NCI-H226 (cell line): ENCODE data around the gene PUM1.
"Not testable (repeated sequence)": the region's sequence is repeated elsewhere in the genome, so short reads cannot be mapped to it uniquely, and the experiment has no call there.

Experiments used
- DNase-seq: peaks from one replicate; pipeline ENCODE4 v3.0.0-alpha.2; 2015

PUM1 gene

DNA sequence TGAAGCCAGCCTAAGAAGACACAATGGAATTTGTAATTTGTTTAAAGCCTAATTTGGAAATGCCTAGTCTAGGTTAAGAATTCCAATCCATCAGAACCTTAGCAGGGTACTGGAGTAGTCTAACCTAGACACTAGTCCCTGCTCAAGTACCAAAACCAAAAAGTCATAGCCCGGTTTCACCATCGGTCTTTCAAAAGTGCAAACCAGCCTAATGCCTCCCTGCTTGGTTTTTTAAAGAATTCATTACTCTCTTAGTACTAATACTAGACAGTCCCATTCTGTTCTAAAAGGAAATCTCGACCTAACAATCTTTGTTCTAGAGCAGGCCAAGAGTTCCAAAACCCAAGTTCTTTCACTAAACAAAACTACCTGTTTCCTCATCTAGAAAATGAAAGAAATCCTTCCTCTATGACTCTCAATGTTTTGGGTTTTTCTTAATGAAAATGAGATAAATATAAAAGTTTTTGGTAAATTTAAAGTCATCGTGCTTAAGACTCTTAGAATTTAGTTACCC is 2.6 kb downstream of the PUM1 start:
- DNase-seq = no peak

DNA sequence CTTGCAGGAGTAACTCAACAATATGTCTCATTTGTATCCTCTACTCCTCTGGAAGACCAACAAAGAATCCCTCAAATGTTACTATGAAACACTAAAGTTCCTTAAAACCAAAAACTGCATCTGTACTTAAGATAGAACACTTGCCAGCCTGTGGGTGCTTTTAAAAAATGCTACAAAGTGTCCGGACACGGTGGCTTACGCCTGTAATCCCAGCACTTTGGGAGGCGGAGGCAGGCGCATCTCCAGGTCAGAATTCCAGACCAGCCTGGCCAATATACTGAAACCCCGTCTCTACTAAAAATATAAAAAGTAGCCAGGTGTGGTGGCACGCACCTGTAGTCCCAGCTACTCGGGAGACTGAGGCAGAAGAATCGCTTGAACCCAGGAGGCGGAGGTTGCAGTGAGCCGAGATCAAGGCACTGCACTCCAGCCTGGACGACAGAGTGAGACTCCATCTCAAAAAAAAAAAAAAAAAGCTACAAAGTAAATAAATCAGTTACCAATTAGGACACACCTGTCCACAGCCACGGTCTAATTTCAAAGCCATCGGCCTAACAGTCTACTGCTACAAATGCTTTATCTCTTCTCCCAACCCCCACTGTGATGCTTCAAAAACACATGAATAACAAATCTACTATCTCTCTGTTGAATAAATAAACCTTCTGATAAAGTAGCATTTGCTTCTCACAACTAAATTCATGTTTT is 3.2 kb downstream of the PUM1 start:
- DNase-seq = not testable (repeated sequence)

DNA sequence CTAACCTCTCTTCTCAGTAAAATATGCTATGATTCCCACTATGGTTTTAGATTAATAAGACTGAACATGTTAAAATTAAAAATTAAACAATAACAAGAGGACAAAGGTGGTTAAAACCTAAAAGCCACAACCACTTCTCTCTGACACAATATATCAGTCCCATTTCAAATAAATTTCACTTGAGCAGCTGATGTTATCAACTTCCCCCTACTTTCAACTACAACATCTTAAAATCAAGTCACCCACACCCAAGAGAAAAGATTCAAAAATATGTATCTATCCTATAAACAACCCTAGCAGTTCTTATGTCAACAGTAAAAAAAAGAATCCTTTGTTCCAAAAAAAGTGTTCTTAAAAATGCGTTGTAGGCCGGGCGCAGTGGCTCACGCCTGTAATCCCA is 7.5 kb downstream of the PUM1 start:
- no peak for DNase-seq

DNA sequence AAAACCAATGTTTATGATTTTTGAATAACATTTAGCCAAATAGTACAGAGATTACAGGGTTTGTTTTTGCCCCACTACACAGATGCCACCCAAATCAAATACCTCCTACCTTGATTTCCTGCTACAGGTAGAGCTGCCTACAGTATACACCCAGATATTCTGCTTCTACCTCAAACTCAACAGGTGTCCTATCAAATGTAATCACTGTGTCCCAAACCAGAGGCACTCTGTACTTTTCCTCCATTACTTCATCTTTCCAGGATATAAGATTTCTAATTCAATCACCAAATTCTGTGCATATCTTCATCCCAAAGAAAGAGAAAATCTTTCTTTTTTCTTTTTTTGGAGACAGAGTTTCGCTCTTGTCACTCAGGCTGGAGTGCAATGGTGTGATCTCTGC is 9.6 kb downstream of the PUM1 start:
- DNase-seq = no peak

DNA sequence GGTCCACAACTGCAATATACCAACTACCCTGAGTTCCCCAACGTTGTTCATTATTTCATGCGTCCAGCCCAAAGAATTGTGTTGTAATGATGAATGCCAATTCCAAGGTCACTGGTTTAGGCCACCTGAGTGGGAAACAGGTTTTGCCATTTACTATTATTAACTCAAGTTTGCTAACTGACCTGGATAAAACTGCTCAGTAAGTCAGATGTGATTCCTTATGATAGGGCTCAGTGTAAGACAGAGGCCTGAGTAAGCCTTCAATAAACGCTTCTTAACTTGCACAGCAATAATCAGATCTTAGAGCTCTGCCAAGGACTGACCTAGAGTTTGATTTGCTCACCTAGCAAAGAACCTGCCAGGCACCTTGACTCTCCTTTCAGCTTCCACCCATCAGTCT is 10.0 kb downstream of the PUM1 start:
- DNase-seq = no peak

DNA sequence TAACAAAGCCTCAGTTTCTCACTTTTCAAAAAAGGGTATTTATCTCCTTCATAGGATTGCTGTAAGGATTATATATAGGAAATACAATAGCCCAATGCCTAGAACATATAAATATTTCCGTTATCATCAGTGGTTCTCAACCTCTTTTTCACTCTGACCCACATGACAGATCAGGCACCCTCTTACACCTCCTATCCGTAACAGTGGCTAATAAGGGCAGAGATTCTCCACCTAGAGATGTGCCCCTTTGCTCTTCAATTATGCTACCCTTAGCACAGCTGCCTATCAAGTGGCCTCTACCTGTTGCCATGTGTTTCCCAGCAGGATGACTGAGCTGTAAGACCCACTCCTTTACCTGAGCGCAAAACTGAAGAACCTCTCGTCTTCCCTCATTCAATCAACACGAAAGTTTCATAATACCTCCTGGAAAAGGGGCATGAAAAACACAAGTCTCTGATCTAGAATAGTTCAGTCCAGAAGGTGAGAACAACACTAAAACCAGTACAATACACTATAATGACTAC is 10.5 kb downstream of the PUM1 start:
- no peak for DNase-seq

DNA sequence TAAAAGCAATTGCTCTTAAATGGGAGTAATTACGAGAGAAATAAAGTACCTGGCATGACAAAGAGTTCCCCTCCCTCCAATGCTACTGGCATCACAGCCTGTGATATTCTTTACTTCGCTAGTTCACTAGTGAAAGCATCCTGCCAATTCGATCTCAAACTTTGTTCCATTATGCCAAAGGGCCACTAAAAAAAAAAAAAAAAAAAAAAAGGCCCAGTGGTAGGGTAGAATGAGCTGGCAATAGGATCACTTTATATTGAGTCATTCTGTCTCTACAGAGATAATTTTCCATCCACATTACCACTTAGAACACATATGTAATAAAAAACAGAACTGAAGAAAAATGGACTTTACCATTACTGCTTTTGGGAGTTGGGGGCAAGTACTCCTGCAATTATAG is 11.2 kb downstream of the PUM1 start:
- peak; percentile 5 for DNase-seq

DNA sequence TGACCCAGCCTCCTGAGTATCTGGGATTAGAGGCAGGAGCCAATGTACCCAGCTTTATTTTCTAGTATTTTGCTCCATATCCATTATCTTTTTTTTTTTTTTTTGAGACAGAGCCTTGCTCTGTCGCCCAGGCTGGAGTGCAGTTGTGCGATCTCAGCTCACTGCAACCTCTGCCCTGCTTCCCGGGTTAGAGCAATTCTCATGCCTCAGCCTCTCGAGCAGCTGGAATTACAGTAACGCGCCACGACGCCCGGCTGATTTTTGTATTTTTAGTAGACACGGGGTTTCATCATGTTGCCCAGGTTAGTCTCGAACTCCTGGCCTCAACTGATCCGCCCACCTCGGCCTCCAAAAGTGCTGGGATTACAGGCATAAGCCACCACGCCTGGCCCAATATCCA is 12.9 kb downstream of the PUM1 start:
- not testable (repeated sequence) for DNase-seq

DNA sequence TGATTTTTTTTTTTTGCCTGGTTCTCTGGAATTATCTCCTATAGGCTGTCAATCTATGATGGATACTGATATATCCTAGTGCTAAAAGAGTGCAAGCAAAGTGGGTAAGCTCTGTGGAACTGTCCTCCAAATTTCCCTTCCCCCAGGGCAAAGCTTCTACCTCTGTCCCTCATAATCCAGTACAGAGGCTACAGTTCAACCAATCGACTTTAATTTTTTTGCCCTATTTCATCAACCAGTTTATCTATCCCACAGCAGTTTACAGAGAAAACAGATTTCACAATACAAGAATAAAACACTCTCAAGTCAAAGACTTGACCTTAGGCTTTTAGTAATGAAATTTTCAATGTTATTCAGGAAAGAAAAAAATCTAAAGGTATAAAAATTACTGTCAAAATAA is 13.9 kb downstream of the PUM1 start:
- DNase-seq = no peak

DNA sequence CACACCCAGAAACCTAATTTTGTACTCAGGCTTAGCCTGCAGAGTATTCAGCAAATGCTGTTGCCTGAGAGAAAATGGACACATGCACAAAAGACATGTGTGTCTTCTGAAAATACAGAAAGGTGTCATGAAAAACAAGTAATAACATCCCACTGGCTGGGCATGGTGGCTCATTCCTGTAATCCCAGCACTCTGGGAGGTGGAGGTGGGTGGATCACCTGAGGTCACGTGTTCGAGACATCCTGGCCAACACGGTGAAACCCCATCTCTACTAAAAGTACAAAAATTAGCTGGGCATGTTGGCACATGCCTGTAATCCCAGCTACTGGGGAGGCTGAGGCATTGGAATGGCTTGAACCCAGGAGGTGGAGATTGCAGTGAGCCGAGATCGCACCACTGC is 18.0 kb downstream of the PUM1 start:
- DNase-seq = not testable (repeated sequence)

DNA sequence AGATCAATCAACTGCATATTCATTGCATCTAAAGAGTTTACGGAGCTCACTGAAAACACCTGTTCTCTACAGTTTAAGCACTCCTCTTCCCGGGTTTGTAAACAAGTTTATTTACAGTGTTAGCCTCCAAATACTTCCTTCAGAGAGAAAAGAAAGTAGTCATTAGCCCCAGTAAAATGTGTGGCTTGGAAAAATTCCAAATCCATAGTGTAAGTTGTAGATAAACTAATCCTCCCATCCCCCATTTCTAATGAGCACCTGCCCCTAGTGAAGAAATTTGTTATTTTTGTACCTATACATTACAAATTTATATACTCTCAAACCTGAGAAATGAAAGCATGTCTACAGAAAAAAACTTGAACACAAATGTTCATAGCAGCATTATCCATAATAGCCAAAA is 21.9 kb downstream of the PUM1 start:
- no peak for DNase-seq

DNA sequence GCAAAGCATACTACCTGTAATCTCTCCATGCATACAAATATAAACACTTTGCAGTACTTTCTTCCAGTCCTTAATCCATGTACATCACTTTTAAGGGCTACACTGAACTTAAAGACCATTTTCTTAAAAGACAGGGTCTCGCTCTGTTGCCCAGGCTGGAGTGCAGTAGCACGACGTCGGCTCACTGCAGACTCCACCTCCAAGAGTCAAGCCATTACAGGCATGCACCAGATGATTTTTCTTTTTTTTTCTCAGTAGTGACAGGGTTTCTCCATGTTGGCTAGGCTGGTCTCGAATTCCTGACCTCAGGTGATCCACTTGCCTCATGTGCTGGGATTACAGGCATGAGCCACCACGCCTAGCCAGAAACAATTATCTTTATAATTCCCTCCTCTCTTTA is 22.9 kb downstream of the PUM1 start:
- DNase-seq = no peak

DNA sequence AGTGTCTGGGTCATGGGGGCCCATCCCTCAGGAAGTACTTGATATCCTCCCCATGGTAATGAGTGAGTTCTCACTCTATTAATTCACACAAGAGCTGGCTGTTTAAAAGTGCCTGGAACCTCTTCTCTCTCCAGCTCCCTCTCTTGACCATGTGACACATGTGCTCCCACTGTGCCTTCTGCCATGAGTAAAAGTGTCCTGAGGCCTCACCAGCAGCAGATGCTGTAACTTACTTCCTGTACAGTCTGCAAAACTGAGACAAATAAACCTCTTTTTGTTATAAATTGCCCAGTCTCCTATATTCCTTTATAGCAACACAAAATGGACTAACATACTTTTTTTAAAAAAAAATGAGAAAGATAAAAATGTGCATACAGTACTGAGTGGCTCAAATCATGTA is 24.0 kb downstream of the PUM1 start:
- no peak for DNase-seq

DNA sequence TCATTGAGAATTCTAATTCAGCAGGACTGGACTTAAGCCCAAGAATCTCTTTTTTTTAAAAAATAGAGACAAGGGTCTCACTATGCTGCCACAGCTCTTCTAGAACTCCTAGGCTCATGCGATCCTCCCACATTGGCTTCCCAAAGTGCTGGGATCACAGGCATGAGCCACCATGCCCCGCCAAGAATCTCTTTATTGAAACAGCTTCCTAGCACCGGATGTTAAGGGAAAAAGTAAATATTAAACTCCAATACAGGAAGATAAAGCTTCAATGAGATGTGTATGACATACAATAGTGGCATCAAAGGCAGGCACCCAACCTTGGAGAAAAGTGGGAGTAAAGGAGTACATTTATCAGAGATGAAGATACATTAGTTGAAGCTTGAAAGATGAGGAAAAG is 25.5 kb downstream of the PUM1 start:
- no peak for DNase-seq

DNA sequence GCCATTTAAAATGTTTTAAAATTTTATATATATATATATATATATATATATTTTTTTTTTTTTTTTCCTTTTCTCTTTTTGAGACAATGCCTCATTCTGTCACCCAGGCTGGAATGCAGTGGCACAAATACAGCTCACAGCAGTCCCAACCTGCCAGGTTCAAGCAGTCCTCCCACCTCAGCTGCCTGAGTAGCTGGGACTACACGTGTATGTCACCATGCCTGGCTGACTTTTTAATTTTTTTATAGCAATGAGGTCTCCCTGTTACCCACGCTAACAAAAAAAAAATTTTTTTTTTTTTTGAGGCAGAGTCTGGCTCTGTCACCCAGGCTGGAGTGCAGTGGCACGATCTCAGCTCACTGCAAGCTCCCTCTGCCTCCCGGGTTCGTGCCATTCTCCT is 26.6 kb downstream of the PUM1 start:
- DNase-seq = not testable (repeated sequence)

DNA sequence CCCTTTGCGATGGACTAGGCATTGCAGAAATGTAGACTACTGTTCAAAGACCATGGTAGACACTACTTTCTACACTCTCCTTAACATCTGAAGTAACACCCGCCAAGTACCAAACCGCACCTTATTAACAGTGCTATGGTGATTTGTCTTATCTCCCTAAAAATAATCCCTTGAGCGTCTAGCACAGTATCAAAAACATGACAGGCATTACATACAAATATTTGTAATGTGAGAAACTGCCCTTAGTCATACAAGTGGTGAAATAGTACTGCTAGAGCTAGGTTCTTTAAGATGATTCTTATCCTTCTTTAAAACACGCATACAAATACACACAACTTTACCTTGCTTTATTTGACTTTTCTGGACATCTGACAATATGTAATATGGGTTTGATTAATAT is 27.2 kb downstream of the PUM1 start:
- peak; percentile 91 for DNase-seq

DNA sequence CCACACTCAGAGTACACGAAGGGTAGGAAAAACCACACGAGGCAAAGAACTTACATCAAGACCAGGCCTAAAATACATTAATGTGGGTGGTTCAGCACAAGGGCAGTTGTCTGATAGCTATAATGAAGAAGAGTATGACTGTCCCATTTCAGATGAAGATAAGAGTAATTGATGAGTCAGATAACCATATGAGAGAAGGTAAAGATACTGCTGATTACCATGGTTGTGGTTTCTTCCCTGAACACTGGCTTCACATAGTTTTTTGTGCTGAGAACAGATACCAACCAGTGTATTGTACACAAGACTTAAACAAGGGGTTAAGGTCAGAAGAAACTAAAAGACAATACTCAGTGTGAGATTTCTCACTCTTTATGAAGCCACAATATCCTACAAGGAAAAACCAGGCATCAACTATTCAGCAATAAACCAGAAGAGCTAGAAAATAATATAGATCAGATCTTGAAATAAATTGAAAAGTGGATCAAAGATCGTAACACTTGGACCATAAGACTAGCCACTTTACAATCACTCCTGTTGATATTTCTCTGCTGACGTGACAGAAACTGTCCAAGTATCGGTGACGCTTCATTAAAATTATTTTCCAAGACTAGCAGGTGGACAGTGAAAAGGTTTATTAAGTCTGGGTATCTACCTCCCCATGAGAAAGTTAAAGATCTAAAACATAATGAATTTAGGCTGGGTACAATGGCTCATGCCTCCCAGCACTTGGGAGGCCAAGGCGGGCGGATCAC is 28.6 kb downstream of the PUM1 start:
- peak; percentile 2 for DNase-seq

DNA sequence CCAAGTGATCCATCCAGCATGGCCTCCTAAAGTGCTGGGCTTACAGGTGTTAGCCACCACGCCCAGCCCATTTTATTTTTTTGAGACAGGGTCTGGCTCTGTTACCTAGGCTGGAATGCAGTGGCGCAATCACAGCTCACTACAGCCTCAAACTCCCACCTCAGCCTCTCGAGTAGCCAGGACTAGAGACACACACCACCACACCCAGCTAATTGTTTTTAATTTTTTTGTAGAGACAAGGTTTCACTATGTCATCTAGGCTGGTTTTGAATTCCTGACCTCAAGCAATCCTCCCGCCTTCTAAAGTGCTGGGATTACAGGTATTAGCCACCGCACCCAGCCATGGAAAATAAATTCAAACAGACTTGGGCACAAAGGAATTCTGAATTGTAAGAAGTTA is 31.9 kb downstream of the PUM1 start:
- DNase-seq = peak; percentile 65

DNA sequence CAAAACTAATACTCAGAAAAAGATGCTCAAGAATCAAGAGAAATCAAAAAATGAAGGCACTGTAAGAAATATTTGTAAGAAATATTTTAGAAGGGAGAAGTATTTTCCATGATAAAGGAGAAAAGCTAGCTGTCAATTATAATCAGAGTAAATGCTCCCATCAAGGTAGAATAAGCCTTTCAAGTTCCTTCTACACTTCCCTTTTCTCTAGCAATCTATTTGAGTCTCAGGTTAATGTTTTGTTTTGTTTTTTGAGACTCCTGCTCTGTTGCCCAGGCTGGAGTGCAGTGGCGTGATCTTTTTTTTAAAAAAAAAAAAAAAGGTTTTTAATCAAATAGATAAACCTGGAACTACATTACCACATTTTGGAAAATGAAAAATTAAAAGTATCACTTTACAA is 33.3 kb downstream of the PUM1 start:
- no peak for DNase-seq

DNA sequence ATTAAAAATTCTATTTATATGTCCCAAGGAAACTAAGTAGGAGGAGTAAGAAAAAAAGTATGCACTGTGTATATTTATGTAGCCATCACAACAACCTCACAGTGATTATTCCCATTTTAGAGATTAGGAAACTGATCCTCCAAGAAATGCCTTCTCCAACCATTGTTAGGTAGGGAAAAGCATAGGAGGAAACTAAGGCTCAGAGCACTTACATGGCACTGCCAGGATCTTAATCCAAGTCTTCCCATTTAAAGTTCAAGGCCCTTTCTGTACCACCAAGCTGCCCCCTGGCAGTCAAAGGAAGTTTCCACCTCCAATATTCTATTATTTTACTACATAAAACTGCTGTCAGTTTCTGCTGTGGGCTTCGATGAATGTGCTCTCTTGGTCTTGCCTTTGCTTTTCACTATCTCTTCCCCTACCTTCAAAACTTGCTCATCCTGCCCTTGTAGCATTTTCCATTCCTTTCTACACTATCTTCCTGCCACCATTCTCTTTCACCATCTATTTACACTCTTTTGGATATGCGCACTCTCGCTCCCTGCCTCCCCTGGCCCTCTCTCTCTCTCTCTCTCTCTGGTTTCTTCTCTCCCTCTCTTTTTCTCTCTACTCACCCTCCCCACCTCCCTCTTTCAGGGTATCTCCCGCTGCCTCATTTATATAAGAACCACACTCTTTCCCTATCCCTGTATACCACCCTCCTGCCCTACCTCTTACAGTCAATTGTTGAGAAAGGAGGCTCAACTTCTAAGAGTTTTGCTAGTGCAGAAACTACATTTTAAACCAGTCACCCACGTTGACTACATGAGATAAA is 34.0 kb downstream of the PUM1 start:
- no peak for DNase-seq

DNA sequence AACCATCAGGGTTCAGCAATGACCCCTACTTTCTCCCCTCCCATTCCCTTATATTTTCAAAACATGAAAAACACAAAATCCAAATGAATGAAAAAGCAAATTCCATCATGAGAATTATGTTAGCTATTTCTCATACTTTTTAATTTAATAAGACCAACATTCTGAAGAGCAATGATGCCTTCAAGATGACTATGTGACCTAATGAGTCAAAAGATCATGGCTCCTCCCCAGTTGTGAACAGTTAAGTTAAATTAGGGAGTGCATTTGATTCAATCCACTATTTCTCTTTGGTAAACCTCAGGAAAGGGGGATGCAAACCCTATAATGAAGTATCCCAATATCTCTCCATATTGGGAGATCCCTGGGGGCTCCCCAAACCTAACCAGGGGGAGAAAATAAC is 36.5 kb downstream of the PUM1 start:
- DNase-seq = no peak

DNA sequence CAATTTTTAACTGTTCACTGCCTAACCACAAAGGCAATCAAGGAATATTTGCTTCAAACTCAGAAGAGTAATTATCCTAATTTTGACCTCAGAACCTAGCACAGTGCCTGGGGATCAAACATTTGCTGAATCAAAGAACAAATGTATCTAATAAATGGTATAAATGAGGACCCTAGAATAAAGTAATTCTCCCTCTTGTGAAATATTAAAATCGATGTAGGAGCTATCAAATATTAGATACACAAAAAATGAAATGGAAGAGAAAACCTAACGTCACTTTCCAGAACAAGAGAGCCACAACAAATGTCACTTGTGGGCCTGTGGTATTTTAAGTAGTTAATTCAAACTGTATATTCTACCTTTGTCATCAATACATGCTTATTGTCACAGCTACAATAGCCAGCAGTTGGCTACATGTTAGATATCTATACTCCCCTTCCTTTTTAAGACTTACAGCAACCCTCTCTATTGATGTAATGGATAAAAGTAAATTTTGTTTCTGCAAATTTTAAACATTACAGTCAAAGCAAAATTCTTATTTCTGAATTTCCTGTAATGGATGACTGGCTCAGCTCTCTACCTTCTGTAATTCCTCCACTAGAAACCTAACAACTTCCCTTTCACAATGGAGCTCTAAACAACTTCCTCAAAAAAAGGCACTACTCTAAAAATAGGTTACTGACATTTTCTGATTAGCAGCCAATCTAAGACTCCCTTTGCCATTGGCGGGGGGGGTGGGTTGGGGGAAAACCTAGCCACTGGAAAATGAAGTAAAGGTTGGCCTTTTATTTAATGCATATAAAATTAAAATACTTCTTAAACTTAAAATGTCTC is 37.6 kb downstream of the PUM1 start:
- no peak for DNase-seq

DNA sequence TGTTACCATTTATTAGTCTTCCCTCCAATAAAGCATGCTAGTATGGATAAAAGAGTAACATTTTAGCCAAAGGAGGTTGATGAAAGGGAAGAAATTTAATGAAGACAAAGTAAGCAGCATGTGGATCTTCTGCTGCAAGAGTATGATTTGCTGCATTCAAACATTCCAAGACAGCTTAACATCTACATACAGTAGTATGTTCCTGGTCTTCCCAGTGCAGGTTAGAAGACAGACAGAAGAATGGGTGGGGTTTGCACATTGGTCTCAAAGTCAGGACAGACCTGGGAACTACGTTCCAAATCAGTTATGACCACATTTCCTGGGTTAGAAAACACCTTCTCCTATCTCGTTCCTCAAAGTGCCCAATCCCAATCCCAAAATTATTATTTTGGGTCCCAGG is 43.3 kb downstream of the PUM1 start:
- DNase-seq = no peak
